ENCODE results near the gene NBEAL1.
"Not testable (repeated sequence)": the region's sequence is repeated elsewhere in the genome, so short reads cannot be mapped to it uniquely, and the experiment has no call there.

Gene NBEAL1

DNA sequence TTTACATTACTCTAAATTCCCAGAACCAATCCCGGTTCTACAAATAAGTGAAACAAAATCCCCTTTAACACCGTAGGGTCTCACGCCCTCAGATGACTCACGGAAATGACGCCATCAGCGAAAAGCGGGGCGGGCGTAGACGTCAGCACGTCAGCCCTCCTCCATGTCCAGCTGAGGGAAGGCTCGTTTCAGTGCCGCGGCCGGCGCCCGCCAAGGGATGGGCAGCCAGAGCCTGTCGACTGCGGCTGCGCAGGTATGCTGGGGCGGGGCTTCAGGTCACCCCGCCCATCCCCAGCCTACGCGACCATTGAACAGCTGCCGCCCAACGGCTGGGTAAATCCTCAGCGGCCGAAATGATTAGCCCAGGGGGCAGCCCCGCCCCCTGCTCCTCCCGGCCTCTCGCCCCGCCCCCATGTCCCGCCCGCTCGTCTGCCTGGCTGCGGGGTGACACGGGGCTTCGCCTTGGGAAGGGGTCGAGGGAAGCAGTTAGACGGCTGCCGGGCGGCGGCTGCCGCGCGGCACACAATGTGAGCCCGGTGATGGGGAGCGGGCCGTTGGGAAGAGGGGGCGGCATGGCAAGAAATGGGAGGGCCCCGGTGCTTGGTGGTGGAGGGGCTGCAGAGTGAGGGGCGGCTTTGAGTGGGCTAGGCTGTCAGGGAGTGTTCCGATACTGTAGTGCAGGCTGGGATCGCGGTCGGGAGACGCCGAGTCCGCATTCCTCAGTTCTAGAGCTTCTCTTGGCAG, at the start of gene NBEAL1:
NBEAL1 (plus strand) TSS at position 420 of the 744 bp plus-strand sequence. CDS start 1,510 bp downstream, outside the sequence.
- DNase-seq = peak; percentile 97

DNA sequence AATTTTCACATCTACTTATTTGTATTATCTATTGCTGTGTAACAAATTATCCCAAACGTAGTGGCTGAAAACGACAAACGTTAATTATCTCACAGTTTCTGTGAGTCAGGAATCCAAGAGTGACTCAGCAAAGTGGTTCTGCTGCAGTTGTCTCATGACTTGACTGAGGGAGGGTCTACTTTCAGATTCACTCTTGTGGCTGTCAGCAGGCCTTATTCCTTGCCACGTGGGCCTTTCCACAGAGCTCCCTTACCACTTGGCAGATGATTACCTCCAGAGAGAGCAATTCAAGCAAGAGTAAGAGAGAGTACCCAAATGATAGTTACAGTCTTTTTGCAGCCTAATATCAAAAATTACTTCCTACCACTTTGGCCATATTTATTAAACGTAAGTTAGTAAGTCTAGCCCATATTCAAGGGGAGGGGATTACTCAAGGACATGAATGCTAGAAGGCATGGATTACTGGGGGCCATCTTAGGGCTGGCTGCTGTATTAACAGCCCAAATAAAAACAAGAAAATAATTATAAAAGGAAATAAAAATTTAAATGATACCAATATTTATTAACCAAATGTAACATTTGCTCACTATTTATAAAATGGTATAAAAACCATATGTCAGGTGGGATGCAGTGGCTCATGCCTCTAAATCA, 48.7 kb upstream of the NBEAL1 start:
- DNase-seq = no peak

DNA sequence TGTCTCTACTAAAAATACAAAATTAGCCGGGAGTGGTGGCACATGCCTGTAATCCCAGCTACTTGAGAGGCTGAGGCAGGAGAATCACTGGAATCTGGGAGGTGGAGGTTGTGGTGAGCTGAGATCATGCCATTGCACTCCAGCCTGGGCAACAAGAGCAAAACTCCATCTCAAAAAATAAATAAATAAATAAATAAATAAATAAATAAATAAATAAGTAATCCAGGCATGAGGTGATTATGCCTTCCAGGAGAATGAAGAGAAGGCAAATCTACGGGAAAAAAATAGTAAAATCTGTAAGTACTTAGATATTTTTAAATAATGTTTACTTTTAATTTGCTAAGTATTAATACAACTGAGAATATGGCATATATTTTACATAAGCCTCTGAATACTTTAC, 45.3 kb upstream of the NBEAL1 start:
- not testable (repeated sequence) for DNase-seq

DNA sequence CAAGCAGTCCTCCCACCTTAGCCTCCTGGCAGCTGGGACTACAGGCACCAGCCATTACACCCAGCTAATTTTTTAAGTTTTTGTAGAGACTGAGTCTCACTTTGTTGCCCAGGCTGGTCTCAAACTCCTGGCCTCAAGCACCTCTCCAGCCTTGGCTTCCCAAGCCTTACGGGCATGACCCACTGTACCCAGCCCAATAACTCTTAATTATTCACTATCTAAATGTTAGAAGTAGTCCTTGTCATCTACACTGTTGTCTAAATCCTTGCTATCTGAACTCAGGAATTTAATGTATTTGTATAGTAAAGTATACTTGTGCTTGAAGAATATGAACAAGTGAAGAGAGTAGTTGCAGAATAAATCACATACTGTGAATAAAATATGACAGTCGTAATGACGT, 37.9 kb upstream of the NBEAL1 start:
- no peak for DNase-seq

DNA sequence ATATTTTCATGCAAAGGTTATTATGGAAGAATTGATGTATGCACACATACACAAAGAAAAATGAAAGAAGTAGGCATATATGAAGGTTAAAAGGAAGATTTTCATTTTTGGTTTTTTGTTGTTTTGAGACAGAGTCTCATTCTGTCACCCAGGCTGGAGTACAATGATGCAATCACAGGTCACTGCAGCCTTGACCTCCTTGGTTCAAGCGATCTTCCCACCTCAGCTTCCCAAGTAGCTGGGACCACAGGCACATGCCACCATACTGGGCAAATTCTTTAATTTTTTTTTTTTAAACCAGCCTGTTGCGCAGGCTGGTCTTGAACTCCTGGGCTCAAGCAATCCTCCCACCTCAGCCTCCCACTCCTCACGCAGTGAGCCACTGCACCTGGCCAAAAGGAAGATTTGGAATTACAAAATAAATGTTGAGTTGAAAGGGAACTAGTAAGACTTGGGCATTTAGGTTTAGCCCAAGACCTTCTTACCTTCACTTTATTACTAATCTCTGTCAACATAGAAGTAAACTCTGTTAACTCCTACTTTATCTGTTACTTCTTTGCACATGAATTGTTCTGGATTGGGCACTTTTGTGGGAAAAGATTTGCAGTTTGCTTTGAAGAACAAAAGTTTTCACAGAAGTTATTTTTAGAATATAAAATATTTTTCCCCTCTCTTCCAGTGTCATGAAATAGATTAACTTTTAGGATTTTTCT, 31.7 kb upstream of the NBEAL1 start:
- no peak for DNase-seq

DNA sequence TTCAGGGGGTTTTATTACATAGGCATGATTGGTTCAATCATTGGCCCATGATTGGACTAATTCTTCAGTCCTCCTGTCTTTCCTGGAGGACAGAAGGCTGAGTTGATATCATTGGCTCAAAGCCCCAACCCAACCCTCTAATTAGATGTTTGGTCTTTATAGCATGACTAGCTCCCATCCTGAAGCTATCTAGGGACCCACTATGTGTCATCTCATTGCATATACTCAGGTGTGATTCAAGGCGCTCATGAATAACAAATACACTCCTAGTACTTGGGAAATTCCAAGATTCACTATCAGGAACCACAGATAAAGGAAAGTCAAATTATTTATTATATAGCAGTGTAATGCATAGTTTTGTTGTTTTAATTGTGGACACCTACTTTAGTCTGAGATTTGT, 24.9 kb upstream of the NBEAL1 start:
- DNase-seq = no peak

DNA sequence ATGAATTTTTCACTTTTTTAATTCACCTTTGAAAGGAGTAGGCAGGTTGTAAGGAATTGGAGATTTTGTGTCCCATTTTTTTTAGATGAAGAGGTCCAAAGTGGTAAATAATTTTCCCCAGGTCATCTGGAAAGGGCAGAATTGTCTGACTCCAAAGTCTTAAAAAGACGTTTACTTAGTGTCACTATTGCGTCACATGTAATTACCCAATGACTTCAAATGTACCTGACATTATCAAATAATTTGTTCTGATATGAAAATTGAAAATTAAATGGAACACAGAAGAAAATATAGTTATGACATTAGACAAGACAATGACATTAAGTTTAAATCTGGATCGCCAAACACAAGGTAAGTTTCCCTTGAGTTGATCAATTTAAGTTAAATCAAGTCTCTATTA, 24.2 kb upstream of the NBEAL1 start:
- DNase-seq = no peak

DNA sequence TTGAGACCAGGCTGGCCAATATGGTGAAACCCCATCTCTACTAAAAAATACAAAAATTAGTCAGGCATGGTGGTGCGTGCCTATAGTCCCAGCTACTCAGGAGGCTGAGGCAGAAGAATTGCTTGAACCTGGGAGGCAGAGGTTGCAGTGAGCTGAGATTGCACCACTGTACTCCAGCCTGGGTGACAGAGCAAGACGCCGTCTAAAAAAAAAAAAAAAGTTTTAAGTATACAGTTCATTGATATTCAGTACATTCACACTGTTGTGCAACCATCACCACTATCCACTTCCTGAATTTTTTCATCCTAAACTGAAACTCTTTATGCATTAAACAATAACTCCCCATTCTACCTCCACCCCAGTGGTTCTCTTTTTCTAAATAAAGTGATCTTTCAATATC, 17.6 kb upstream of the NBEAL1 start:
- DNase-seq = not testable (repeated sequence)

DNA sequence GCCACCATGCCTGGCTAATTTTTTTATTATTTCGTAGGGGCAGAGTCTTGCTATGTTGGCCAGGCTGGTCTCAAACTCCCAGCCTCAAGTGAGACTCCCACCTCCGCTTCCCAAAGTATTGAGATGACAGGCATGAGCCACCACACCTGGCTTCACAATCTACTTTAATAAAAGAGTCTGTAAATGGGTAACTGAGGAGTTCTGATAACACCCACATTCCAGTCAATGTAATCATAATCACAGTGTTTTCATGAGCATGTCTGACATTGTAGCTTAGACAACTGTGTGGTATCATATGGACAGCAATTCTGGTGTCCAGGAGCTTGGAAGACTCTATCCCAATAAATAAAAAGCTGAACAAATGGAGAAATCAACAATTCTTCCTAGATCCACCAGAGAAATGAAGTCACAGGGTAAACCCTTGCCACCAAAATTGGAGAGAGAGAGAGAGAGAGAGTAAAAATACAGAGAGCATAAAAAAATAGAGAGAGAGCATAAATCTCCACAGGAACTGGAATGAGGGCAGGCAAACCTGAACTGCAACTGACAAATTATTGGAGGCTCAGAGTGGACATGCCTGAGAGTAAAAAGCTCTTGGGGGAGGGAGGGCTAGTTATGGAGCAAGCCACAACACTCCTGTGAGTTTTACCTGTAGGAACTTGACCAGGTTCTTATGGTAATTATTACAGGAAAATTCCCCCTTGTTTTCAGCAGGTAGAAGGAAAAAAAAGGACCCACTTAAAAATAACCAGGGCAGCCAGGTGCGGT, 12.4 kb upstream of the NBEAL1 start:
- no peak for DNase-seq

DNA sequence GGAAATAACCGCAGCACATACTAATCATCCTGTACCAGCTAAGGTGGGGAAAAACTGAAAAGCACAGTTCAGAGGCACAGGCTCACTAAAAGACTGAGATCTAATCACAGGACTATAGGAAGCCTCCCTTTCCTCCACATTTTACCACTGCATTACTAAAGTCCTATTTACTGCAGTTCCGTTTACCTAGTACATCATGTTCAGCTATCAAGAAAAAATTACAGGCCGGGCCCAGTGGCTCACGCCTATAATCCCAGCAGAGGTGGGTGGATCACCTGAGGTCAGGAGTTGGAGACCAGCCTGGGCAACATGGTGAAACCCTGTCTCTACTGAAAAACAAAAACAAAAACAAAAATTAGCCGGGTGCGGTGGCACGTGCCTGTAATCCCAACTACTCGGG, 11.0 kb upstream of the NBEAL1 start:
- no peak for DNase-seq

DNA sequence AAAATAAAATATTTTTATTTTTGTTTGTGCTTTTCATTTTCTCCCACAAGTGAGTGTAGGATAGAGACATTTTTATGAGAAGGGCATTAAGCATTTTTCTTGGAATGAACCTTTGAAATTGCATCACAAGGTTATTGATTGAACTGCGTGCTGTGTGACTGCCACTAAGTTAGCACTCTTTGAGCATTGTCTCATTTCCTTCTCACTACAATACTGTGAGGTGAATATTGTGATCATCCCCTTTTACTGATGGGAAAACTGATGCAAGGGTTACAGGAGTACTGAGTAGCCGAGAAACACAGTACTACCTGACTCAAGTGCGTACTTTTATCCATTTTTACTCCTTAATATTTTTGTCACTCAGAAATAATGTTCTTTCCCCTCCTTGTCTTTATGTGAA, 2.0 kb downstream of the NBEAL1 start:
- DNase-seq = no peak

DNA sequence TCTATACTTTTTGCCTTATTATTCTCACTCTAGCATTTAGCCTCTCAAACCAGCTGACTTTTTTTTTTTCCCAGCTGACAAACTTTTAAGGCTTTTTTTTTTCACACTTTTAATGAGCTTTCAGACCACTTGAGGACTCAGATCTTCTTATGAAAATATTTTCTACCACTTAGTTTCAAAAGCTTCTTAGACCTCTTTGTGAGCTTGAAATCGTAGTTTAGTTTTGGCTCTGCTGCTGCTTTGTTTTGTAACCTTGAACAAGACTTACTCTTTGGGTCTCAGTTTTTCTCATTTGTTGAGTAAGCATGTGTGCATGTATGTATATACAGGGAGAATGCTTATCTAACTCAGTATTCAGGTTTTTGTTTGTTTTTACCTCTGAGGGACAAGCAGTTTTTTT, 3.5 kb downstream of the NBEAL1 start:
- no peak for DNase-seq

DNA sequence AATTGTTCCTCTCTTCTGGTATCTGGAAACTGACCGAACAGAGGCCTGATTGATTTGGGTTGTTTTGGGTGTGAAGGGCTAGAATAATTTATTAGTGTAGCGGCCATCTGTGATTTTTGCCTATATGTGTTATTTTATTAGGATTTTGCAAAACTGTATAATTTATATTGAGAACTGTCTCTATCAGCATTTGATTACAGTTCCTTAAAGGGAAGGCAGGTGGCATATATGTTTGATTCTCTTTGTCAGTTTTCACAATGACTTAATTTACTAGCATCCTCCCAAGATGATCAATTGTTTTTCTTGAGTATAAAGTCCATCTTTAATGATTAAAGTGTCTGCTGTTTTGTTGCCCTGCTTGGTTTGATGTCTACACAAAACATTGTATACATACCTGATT, 4.5 kb downstream of the NBEAL1 start:
- no peak for DNase-seq

DNA sequence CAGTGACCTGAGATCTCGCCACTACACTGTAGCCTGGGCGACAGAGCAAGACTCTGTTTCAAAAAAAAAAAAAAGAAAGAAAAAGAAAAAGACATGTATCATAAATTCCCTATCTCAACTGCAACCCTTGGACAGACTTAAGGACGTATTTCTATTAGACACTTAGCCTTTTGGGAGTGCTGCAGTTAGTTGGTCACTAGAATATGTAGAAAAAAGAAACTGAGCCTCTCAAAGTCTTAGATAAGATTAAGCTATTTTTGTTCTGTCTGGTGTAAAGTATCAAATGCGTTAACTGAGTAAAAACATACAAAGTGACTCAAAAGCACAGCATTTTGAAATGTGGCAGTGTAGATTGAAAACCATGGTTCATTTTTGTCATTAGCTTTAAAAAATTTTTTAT, 7.3 kb downstream of the NBEAL1 start:
- no peak for DNase-seq

DNA sequence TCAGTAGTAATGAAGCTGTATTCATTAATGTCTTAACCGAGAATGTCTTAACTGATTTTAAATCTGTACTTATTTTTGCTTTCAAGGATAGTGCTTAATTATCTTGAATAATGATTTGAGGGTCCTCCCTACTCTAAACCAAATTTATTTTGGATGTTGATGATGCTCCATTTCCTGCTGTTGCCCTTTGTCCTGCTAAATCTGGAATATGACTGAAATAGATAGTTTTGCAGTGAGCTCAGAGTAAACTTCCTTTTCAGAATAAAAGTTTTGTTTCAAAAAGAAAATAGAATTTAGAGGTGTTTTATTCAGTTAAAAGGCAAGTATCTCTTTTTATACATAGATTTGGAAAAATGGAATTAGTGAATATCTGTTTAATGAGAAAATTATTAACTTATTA, 8.1 kb downstream of the NBEAL1 start:
- DNase-seq = no peak

DNA sequence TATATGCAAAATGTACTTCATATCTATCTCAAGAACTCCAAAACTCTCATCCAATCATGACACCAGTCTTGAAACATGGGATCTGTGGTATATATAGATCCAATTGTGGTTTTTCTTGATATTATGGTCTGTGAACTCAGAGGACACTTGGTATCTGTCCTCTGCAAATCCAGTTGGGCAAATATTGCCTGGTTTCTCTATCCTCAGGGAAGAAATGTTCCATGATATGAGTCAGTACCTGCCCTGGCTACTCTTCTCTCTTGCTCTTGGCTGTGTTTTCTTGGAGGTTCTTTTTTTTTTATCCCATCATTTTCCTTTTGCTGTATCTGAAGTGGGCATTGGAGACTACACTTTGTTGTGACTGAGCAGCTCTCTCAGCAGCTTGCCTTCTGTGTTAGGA, 10.9 kb downstream of the NBEAL1 start:
- DNase-seq = no peak

DNA sequence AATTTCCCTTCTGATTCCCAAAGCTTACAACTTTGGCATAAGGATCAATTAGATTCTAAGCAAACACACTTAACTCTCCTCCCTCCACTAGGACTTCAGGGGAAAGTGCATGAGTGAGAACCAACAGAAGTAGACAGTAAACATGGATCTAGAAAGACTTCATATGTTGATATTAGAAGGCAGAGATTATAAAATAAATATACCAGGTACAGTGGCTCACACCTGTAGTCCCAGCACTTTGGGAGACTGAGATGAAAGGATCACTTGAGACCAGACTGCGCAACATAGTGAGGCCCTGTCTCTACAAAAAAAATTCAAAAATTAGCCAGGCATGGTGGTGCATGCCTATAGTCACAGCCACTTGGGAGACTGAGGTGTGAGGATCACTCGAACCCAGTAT, 15.9 kb downstream of the NBEAL1 start:
- DNase-seq = no peak

DNA sequence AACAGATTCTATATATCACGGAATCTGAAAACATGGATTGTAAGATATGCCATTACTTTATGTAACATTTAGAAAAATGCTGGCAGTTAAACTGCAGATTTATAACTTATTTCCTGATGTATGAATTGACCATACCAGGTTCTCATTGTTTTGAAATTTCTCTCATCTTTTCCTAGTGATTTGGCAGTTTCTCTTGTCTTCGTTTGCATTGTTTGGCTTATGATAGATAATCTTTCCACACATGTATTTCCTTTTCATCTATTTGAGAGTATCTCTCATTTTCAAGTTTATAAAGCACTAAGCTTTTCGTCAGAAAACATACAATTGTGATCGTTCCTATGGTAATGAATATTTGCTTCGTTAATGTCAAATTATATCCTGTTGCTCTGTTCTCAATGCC, 16.3 kb downstream of the NBEAL1 start:
- DNase-seq = no peak

DNA sequence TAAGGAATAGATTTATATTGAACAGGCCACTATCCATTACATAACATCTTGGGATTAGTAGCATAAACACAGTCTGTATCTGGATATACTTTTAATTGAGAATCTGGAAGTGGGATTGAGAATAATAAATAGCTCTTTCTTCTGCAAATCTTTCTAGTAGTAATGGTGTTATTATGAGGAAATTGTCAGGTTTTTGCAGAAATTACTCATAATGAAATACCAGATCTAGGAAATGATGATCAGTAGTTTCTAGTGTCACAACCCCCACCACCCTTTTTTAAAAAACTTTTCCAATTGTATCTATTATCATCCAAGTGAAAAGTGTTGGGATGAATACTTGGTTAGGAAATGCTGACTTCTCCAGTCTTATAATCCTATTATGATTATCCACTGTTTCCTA, 18.7 kb downstream of the NBEAL1 start:
- DNase-seq = no peak

DNA sequence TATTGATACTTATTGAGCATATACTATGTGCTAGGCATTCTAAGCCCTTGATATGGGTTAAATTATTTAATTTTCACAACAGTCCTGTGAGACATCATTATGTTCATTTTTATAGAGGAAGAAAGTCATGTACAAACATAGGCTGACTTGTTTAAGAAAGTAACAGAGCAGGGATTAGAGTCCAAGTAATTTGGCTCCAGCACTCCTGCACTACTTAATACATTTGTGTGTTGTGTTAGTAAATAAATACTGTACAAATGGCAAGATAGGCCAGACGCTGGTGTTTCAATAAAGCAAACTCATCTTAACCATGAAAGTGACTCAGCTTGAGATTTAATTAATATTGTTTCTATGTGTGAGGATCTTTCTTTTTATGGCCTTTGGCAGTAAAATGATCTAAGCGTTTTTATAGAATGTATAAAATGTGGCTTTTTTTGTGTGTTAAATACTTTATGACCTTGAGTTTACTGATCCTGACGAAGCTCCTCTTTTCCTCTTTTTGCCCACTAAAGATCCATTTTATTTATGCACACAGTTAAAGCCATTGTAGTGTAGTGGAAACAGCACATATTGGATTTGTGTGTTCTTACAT, 21.3 kb downstream of the NBEAL1 start:
- DNase-seq = no peak

DNA sequence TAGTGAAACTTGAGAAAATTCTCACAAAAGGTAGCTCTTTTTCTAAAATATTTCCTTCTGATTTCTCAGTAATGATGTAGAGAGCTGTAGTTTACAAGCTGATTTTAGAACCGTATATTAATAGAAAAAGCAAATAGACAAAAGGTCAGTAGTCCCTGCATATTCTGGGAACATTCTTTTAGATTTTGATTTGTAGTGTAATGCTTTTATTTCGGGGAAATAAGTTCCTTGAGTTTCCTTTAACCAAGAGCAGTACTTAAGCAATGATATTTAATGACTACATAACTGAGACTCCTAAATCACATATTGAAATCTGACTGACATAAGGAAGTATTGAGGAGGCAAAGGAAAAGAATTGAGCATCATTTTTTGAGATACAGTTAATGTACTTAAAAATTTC, 22.4 kb downstream of the NBEAL1 start:
- DNase-seq = no peak

DNA sequence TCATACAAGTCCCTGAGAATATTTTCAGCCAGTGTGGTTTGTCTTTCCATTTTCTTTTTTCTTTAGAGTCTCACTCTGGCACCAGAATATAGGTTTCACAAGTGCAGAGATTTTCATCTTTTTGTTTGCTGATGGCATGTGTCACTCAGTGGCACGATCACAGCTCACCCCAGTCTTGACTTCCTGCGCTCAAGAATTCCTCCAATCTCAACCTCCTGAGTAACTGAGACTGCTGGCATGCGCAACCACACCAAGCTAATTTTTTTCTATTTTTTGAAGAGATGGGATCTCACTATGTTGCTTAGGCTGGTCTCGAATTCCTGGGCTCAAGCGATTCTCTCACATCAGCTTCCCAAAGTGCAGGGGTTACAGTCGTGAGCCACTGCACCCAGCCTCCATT, 23.9 kb downstream of the NBEAL1 start:
- DNase-seq = no peak

DNA sequence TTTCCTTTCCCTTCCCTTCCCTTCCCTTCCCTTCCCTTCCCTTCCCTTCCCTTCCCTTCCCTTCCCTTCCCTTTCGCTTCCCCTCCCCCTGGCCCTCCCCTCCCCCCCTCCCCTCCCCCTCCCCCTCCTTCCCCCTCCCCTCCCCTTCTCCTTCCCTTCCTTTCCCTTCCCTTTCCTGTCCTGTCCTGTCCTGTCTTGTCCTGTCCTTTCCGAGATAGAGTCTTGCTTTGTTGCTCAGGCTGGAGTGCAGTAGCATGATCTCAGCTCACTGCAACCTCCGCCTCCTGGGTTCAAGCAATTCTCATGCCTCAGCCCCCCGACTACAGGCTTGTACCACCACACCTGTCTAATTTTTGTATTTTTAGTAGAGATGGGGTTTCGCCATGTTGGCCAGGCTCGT, 24.5 kb downstream of the NBEAL1 start:
- DNase-seq = not testable (repeated sequence)

Measured in DMS153 (cell line).